Omental fat pad (tissue), 4 donors: Measurements from ENCODE around the gene CACNA1D. TPM values are rescaled to one million over a fixed set of nuclear protein-coding genes. Genes with fewer than 3 reads are reported as not detected.

ENCODE experiments used
- ATAC-seq: fragments of 150-250 bp; one replicate; pipeline ENCODE4 v1.9.1; 2016; ENCODE audit warnings: mild to moderate bottlenecking, moderate library complexity; ENCODE audit not compliant: low FRiP score
- DNase-seq: peaks from one replicate; pipeline ENCODE4 v3.0.0-alpha.2; 2019; ENCODE audit warnings: low spot score
- total RNA-seq, 4 donors: library from RNA; depleted of rRNA; stranded (reverse); fragments of >200 nt; gene quantifications; one replicate each; pipeline ENCODE4 v1.1.0, GENCODE V29; 2016
- TF ChIP-seq, protein P1 (sequence below), 3 donors: fragments of 450-650 bp; IDR thresholded peaks; one replicate each; pipeline ENCODE4 v1.5.1; 2016 to 2017; ENCODE audit warnings: antibody characterized with exemption in 3 of 3, mild to moderate bottlenecking in 3 of 3, moderate library complexity in 2 of 3

The CACNA1D gene
- total RNA-seq, 4 donors from 2014 or later: 0.24 to 1.8 (median 0.74) TPM

DNA sequence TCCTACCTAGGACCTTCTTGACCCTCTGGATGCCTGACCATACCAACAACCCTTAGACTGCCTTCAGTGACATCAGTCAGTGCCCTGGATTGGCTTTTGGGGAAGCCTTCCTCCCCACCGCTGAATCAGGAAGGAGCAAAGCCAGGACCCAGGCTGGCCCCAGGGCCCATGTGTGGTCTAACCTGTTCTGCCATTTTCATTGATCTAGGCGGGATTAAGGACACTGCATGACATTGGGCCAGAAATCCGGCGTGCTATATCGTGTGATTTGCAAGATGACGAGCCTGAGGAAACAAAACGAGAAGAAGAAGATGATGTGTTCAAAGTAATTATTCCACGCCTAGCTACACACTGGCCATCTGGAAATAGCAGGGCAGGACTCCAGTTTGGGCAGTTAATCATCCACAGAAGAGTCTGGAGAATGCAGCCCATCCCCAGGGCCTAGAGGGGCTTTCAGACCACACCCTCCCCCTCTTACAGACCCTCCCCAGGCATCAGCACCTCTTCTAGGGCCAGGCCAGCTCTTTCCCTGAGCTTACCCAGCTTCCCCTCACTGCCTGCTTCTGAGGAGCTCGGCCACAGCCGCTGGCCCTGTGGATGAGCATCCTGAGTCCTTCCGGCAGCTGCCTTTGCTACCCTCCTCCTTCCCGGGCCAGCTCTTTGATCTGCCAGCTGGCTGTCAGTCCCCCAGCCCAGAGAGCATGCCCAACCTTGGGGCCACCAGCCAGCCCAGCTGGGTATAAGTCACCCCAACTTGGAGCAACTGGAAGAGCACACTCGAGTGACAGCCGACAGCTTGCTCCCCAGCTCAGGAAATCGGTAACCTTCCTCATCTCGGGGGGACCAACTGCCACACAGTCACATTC is 305.9 kb downstream of the CACNA1D start:
- ATAC-seq (no peak), DNase-seq (no peak)
- TF ChIP-seq, protein P1, sequence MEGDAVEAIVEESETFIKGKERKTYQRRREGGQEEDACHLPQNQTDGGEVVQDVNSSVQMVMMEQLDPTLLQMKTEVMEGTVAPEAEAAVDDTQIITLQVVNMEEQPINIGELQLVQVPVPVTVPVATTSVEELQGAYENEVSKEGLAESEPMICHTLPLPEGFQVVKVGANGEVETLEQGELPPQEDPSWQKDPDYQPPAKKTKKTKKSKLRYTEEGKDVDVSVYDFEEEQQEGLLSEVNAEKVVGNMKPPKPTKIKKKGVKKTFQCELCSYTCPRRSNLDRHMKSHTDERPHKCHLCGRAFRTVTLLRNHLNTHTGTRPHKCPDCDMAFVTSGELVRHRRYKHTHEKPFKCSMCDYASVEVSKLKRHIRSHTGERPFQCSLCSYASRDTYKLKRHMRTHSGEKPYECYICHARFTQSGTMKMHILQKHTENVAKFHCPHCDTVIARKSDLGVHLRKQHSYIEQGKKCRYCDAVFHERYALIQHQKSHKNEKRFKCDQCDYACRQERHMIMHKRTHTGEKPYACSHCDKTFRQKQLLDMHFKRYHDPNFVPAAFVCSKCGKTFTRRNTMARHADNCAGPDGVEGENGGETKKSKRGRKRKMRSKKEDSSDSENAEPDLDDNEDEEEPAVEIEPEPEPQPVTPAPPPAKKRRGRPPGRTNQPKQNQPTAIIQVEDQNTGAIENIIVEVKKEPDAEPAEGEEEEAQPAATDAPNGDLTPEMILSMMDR (IDR thresholded peaks at IDR 0.05): no peak

DNA sequence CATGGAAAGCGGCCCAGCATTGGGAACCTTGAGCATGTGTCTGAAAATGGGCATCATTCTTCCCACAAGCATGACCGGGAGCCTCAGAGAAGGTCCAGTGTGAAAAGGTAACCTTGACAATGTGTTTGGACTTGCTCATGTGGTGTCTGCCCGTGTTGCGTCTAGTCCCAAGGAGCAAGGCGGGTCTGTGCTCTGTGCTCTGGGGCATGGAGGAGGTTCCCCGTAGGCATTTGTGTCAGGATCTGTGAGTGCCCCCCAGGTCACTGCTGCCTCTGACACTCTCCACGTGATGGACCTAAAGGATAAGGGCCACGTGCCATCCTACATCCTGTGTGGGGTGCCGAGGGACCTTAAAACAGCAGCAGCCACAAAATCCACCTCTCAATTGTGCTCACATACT is 306.9 kb downstream of the CACNA1D start:
- DNase-seq (no peak), ATAC-seq (no peak)
- TF ChIP-seq, protein P1 (IDR thresholded peaks at IDR 0.05): no peak

DNA sequence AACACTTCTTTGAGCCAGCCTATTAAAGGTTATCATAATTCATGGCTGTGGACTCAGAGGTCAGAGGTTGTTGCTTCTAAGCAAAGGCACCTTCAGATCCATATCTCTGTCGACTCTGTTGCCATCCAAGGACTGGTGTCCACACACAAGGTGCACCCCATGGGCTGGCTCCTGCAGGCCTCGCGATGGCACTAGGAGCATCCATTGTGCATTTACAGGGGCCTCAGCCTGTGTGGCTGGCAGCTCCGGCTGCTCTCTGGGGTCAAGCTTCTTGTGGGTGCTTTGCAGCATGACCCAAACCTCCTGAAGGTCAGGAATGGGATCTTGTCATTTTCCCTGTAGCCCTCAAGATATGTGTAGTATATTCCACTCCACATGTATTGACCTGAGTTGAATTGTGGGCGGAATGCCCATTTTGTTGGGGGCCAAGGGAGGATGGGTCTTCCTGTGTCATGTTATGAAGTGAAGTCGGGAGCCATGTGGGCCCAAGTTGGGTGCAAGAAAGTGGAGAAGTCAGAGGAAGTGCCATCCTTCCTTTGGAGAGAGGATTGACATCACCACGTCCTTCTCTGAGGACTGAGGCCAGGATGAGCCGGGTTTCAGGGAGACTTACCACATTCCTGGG is 308.0 kb downstream of the CACNA1D start:
- DNase-seq (no peak), ATAC-seq (no peak)
- TF ChIP-seq, protein P1 (IDR thresholded peaks at IDR 0.05): no peak

DNA sequence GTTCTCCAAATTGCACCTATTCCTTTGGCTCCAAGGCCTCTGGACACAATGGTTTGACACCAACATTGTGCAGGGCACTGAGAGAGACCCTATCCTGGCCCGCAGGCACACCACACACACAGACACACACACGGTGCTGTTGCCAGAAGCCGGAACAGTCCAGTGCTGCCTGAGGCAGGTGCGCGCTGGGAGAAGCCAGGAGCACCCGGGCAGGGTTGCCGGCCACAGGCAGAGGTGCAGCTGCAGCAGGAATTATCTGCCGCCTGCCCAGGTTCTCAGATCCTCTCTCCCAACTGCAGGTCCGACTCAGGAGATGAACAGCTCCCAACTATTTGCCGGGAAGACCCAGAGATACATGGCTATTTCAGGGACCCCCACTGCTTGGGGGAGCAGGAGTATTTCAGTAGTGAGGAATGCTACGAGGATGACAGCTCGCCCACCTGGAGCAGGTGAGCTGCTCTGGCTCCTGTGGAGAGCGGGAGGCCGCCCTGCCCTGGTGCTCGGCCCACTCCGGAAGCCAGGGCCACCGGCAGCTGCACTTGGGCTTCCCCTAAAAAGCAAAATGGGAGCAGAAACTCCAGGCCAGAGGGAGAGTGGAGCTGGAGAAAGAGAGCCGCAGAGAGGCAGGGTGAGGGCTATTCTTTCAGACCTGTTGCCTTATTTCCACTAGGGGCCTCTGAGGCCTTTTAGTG is 308.9 kb downstream of the CACNA1D start:
- DNase-seq: no peak
- TF ChIP-seq, protein P1 (IDR thresholded peaks at IDR 0.05): no peak
- ATAC-seq: no peak

DNA sequence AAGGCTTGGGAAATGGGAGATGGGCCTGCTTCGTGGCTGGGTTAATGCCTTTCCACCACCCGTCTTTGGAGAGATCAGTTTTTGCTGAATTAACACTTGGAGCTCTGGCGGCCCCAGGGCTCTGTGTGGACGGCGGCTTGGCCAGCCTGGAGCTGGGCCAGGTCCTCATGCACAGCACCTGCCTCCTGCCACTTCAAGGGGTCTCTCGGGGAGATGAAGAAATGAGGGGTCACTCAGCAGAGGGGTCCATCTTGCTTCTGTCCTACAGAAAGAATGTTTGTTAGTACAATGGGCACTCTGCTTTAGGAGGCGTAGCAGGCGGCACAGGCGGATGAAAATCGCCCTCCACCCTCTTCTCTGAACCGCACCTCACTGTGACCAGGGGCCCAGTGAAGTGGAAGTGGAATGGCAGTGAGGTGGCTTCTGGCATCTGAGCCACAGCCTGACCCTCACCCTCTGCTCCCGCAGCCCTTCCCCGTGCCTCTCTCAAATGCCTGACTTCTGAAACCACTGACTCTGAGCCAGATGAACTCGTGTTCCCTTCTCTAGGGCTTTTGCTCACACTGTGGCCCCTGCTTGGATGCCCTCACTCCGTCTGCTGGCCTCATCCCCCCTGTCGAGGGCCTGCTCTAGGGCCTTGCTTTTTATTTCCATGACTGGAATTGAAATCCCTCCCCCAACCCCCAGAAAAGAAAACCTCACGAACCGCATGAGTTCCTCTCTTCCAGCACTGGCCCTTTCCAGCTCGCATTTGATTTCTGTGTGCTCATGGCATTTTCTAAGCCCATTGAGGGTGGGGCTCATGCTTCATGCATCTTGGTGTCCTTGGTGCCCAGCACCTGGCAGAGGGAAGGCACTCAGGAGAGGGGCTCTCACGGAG is 309.6 kb downstream of the CACNA1D start:
- ATAC-seq (no peak), DNase-seq (no peak)
- TF ChIP-seq, protein P1 (IDR thresholded peaks at IDR 0.05): no peak

DNA sequence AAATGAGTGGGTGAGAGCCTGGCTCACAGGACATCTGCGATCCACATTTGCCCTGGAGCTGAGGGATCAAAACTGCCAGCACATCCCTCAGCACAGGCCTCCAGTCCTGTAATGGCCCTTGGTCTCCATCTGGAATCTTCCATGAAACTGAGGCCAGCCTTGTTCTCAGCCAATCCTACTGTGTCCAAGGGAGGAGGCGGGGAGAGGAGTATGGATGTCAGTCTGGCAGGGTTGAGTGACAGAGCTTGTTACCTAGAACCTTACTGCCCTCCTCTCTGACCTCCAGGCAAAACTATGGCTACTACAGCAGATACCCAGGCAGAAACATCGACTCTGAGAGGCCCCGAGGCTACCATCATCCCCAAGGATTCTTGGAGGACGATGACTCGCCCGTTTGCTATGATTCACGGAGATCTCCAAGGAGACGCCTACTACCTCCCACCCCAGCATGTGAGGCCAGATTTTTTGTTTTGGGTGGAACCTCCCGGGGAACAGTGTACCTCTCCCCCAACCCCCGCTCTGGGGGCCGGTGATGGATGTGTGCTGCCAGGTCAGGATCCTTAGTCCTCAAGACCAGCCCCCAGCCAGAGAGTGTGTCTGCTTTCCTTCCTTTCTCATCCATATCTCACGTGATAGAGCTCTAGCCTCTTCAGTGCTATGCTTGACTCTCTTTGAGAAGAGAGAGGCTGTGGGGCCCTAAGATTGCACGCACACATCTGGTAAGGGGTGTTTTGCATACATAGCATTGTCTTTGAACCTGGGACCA is 310.5 kb downstream of the CACNA1D start:
- TF ChIP-seq, protein P1 (IDR thresholded peaks at IDR 0.05): no peak
- no peak for DNase-seq
- ATAC-seq: peak; percentile 72
